ENCODE results near the gene GPATCH2L.

GPATCH2L gene

GRCh38 chr14:76136476-76137110, 15.1 kb upstream of the GPATCH2L start:
- no peak for DNase-seq

- DNase-seq: no peak
These were observed 13.5 kb upstream of the GPATCH2L start for GRCh38 chr14:76138119-76138757.

GRCh38 chr14:76138758-76139723, 12.7 kb upstream of the GPATCH2L start:
- no peak for DNase-seq

- DNase-seq: no peak
These were observed 8.1 kb upstream of the GPATCH2L start for GRCh38 chr14:76143642-76144041.

GRCh38 chr14:76146976-76147375, 4.7 kb upstream of the GPATCH2L start:
- DNase-seq: no peak

- no peak for DNase-seq
These were observed 2.5 kb upstream of the GPATCH2L start for GRCh38 chr14:76149196-76149595.

- DNase-seq: peak; percentile 91
These were observed 585 bp downstream of the GPATCH2L start for GRCh38 chr14:76152333-76152681.

- DNase-seq: no peak
These were observed 2.2 kb downstream of the GPATCH2L start for GRCh38 chr14:76153919-76154318.

- DNase-seq: no peak
These were observed 2.9 kb downstream of the GPATCH2L start for GRCh38 chr14:76154539-76155126.

- DNase-seq: no peak
These were observed 12.1 kb downstream of the GPATCH2L start for GRCh38 chr14:76163668-76164363.

GRCh38 chr14:76168531-76168930, 16.8 kb downstream of the GPATCH2L start:
- DNase-seq: no peak

- no peak for DNase-seq
These were observed 18.1 kb downstream of the GPATCH2L start for GRCh38 chr14:76169776-76170175.

- DNase-seq: no peak
These were observed 23.3 kb downstream of the GPATCH2L start for GRCh38 chr14:76174982-76175381.

- no peak for DNase-seq
These were observed 24.2 kb downstream of the GPATCH2L start for GRCh38 chr14:76175942-76176341.

GRCh38 chr14:76181546-76181945, 29.8 kb downstream of the GPATCH2L start:
- no peak for DNase-seq

GRCh38 chr14:76186308-76187027, 34.7 kb downstream of the GPATCH2L start:
- DNase-seq: no peak

GRCh38 chr14:76191297-76191696, 39.6 kb downstream of the GPATCH2L start:
- DNase-seq: no peak

- peak; percentile 13 for DNase-seq
These were observed 42.0 kb downstream of the GPATCH2L start for GRCh38 chr14:76193696-76194095.

- DNase-seq: no peak
These were observed 42.6 kb downstream of the GPATCH2L start for GRCh38 chr14:76194327-76194726.

GRCh38 chr14:76195003-76195402, 43.3 kb downstream of the GPATCH2L start:
- DNase-seq: no peak

GRCh38 chr14:76196980-76197695, 45.4 kb downstream of the GPATCH2L start:
- DNase-seq: no peak
